Measurements from ENCODE around the gene PJA2. TPM values are rescaled to one million over a fixed set of nuclear protein-coding genes. Genes with fewer than 3 reads are reported as not detected.

PJA2 gene, protein sequence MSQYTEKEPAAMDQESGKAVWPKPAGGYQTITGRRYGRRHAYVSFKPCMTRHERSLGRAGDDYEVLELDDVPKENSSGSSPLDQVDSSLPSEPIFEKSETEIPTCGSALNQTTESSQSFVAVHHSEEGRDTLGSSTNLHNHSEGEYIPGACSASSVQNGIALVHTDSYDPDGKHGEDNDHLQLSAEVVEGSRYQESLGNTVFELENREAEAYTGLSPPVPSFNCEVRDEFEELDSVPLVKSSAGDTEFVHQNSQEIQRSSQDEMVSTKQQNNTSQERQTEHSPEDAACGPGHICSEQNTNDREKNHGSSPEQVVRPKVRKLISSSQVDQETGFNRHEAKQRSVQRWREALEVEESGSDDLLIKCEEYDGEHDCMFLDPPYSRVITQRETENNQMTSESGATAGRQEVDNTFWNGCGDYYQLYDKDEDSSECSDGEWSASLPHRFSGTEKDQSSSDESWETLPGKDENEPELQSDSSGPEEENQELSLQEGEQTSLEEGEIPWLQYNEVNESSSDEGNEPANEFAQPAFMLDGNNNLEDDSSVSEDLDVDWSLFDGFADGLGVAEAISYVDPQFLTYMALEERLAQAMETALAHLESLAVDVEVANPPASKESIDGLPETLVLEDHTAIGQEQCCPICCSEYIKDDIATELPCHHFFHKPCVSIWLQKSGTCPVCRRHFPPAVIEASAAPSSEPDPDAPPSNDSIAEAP
- total RNA-seq (100 to 1,000 TPM; 128 to 157 TPM), polyA plus RNA-seq (10 to 100 TPM; 65.9 to 74.0 TPM)
- long read RNA-seq, donor 1, full-length matches to known transcripts = 3 of 54 reads
- long read RNA-seq, donor 1, partial matches to known transcripts = 27 of 54 reads
- long read RNA-seq, donor 1, other reads (novel, unspliced or antisense) = 24 of 54 reads
- long read RNA-seq, donor 2, full-length matches to known transcripts = 68 of 95 reads
- long read RNA-seq, donor 2, partial matches to known transcripts = 12 of 95 reads
- long read RNA-seq, donor 2, other reads (novel, unspliced or antisense) = 15 of 95 reads

DNA sequence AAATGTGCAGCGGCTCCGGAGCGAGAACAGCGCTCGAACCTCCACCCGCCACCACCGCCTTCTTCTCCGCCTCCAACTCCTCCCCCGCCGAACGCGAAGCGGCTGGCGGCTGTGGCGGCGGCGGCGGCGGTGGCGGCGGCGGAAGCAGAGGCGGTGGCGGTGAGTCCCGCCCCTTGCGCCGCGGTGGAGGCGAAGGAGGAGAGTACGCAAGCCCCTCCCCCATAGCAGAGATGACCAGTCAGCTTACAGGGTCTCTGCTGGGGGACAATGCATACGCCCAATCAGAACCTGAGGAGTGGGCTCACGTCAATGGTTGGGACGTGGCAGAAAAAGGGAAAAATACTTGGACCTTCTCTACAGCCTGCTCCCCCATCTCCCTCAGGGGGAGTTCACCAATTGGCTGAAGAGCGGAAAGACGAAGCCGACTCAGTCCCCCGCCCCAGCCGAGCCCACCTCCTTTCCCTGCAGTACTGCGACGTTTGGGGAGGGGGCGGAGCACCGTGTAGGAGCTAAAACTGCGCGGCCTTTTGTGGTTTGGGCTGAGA, at the start of gene PJA2:
Gene PJA2 (minus strand): TSS at position 131 of the 545 bp plus-strand sequence. CDS start 26,541 bp downstream, outside the sequence.
- Histone ChIP-seq H3K36me3 (ENCODE audit: control insufficient read depth in 1 of 2, insufficient read depth in 2 of 2, low read length in 1 of 2) (no peaks in the 10 kb centered on the region), H3K27me3 (ENCODE audit: control insufficient read depth in 1 of 2, insufficient read depth in 2 of 2, low read length in 1 of 2) (no peaks in the 10 kb centered on the region), H3K9me3 (ENCODE audit: control insufficient read depth, low read length) (no peaks in the 10 kb centered on the region), H3K4me1 (ENCODE audit: control insufficient read depth in 1 of 2, insufficient read depth in 2 of 2, low read length in 2 of 2) (peaks cover 0 to 2% of the 10 kb centered on the region in 2 donors), H3K27ac (ENCODE audit: low read depth in 1 of 2, low read length in 2 of 2) (peak within 1 kb of the TSS; percentile 99), H3K4me3 (ENCODE audit: low read length in 2 of 2) (peak within 1 kb of the TSS; percentile 92 to 97)
- DNase-seq = peak; percentile 99 to 100
- ATAC-seq (ENCODE audit: low FRiP score) = peak; percentile 97
- intact Hi-C loops (cut with DNase I) = loop anchor here (2.0 to 10.0 kb wide), 4 partner anchors 38 to 661 kb away; no protein-coding TSS in a partner anchor
- WGBS, 2 donors = 0 to 1% methylated on average over 41 to 44 of the region's 44 CpGs

DNA sequence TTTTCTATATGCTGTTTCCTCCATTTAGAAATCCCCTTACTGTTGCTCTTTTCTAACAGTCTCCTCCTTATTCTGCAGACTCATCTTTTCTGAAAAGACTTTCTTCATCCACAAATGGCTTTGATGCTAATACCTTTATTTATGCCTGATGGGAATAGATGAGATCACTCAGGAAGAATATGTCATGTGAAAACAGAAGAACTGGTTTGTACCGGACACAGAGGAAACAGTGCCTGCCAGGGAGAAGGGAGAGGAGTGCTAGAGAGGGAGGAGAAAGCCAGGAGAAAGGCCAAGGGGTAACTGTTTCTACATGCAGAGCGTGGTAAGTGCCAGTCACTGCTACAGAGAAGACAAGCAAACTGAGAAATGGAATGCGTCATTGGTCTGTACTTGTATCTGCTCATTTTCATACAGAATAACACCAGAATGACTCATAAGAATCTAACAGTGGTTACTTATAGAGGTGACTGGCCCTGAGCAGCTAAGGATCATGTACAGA, 45.9 kb upstream of the PJA2 start:
- H3K27ac ChIP-seq (ENCODE audit: low read depth in 1 of 2, low read length in 2 of 2) = peak overlapping the region; percentile 60 to 89
- intact Hi-C loops (cut with DNase I) = loop anchor here in 1 of 2 donors (2.0 kb wide), 1 partner anchor 45 kb away; no protein-coding TSS in a partner anchor
- H3K36me3 ChIP-seq (ENCODE audit: control insufficient read depth in 1 of 2, insufficient read depth in 2 of 2, low read length in 1 of 2) = no peaks in the 10 kb centered on the region
- peaks cover 4% of the 10 kb centered on the region in 2 donors for H3K4me1 ChIP-seq (ENCODE audit: control insufficient read depth in 1 of 2, insufficient read depth in 2 of 2, low read length in 2 of 2)
- peak in 1 of 2 donors; percentile 69 for DNase-seq
- no peaks in the 10 kb centered on the region for H3K27me3 ChIP-seq (ENCODE audit: control insufficient read depth in 1 of 2, insufficient read depth in 2 of 2, low read length in 1 of 2)
- ATAC-seq (ENCODE audit: low FRiP score) = peak; percentile 92
- 3% methylated on average over 3 of the region's 3 CpGs for WGBS, 2 donors
- peak overlapping the region in 1 of 2 donors; percentile 15 for H3K4me3 ChIP-seq (ENCODE audit: low read length in 2 of 2)
- peaks cover 1% of the 10 kb centered on the region for H3K9me3 ChIP-seq (ENCODE audit: control insufficient read depth, low read length)

DNA sequence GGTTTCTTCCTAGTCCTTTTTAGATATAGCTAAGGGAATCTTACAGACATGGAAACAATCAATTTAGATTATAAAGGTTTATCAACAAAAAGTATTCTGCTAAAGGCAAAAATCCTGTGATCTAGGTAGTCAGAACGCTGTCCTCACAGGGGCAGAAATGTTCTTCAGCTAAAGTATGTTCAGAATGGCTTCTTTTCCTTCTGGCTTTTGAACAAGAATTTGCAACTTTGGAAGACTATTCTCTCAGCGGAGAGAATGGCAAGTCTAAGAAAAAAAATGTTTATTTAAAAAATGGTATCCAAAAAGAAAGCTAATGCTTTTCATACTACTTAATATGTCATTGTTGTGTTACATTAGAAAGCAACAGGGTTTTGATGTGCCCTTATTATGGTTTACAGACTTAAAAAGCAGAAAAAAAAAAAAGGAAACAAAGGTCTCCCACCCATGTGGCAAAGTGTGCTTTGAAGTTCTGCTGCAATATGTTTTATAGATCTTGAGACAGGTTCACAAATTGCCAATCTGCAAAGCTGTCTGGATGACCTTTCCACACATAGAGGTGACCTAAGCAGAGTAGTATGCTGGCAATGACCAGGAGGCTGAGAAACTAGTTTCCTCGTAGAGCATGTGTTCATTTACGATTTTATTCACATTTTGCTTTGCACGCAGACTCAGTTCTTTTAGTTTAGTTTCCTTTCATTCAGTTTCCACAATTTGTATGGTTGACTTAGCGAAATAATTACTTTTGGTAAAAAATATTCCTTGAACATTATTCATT, 45.1 kb upstream of the PJA2 start:
- Histone ChIP-seq H3K4me3 (ENCODE audit: low read length in 2 of 2) (peak overlapping the region; percentile 15 to 18), H3K9me3 (ENCODE audit: control insufficient read depth, low read length) (peaks cover 1% of the 10 kb centered on the region), H3K27me3 (ENCODE audit: control insufficient read depth in 1 of 2, insufficient read depth in 2 of 2, low read length in 1 of 2) (no peaks in the 10 kb centered on the region), H3K36me3 (ENCODE audit: control insufficient read depth in 1 of 2, insufficient read depth in 2 of 2, low read length in 1 of 2) (no peaks in the 10 kb centered on the region), H3K27ac (ENCODE audit: low read depth in 1 of 2, low read length in 2 of 2) (peak overlapping the region; percentile 76 to 86), H3K4me1 (ENCODE audit: control insufficient read depth in 1 of 2, insufficient read depth in 2 of 2, low read length in 2 of 2) (peaks cover 4% of the 10 kb centered on the region in 2 donors)
- peak; percentile 83 for ATAC-seq (ENCODE audit: low FRiP score)
- intact Hi-C loops (cut with DNase I) = loop anchor here in 1 of 2 donors (2.0 kb wide), 1 partner anchor 44 kb away; no protein-coding TSS in a partner anchor
- WGBS, 2 donors = 7 to 9% methylated on average over 6 of the region's 6 CpGs
- DNase-seq = no peak

DNA sequence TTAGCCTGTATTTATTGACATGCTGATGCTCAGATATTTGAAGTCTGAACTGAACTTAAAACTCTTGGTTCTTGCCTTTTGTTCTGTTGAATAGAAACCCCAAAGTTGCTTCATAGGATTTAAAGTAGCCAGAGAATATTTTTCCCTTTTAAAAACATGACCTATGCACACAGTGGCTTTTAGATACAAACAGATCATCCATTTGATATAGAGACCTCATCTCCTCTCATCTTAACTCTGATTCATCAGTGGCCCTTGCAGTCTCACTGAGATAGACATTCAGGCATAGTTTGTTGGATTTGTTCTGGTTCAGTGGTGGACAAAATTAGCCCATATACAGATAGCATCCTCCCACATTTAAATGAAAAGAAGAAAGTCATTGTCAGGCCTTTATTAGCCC, 43.5 kb upstream of the PJA2 start:
- no peak overlapping the region for H3K4me3 ChIP-seq (ENCODE audit: low read length in 2 of 2)
- intact Hi-C loops (cut with DNase I) = no loop called here
- H3K27me3 ChIP-seq (ENCODE audit: control insufficient read depth in 1 of 2, insufficient read depth in 2 of 2, low read length in 1 of 2) = no peaks in the 10 kb centered on the region
- no peak overlapping the region for H3K27ac ChIP-seq (ENCODE audit: low read depth in 1 of 2, low read length in 2 of 2)
- peaks cover 1% of the 10 kb centered on the region for H3K9me3 ChIP-seq (ENCODE audit: control insufficient read depth, low read length)
- DNase-seq (no peak), ATAC-seq (ENCODE audit: low FRiP score) (no peak)
- peaks cover 4% of the 10 kb centered on the region in 2 donors for H3K4me1 ChIP-seq (ENCODE audit: control insufficient read depth in 1 of 2, insufficient read depth in 2 of 2, low read length in 2 of 2)
- no peaks in the 10 kb centered on the region for H3K36me3 ChIP-seq (ENCODE audit: control insufficient read depth in 1 of 2, insufficient read depth in 2 of 2, low read length in 1 of 2)

DNA sequence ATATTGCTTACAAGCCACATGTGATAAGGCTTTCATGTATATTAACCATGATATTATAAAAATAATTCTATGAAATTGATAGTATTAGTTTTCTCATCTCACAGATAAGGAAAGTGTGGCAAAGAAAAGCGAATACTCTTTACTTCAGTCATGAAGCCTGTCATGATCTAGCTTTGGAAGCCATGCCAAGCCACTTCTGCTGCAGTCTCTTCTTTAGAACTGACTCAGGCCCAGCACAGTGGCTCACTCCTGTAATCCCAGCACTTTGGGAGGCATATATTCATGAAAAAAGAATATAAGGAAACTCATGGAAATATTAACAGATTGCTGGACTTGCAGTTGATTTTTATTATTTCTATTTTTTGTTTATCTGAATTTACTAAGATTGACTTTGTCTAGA, 42.9 kb upstream of the PJA2 start:
- DNase-seq = no peak
- 81 to 87% methylated on average over 1 of the region's 1 CpG for WGBS, 2 donors
- intact Hi-C loops (cut with DNase I) = no loop called here
- no peak overlapping the region for H3K4me3 ChIP-seq (ENCODE audit: low read length in 2 of 2)
- H3K27me3 ChIP-seq (ENCODE audit: control insufficient read depth in 1 of 2, insufficient read depth in 2 of 2, low read length in 1 of 2) = no peaks in the 10 kb centered on the region
- H3K27ac ChIP-seq (ENCODE audit: low read depth in 1 of 2, low read length in 2 of 2) = no peak overlapping the region
- peaks cover 1% of the 10 kb centered on the region for H3K9me3 ChIP-seq (ENCODE audit: control insufficient read depth, low read length)
- ATAC-seq (ENCODE audit: low FRiP score) = no peak
- H3K36me3 ChIP-seq (ENCODE audit: control insufficient read depth in 1 of 2, insufficient read depth in 2 of 2, low read length in 1 of 2) = no peaks in the 10 kb centered on the region
- H3K4me1 ChIP-seq (ENCODE audit: control insufficient read depth in 1 of 2, insufficient read depth in 2 of 2, low read length in 2 of 2) = peaks cover 4% of the 10 kb centered on the region in 2 donors

DNA sequence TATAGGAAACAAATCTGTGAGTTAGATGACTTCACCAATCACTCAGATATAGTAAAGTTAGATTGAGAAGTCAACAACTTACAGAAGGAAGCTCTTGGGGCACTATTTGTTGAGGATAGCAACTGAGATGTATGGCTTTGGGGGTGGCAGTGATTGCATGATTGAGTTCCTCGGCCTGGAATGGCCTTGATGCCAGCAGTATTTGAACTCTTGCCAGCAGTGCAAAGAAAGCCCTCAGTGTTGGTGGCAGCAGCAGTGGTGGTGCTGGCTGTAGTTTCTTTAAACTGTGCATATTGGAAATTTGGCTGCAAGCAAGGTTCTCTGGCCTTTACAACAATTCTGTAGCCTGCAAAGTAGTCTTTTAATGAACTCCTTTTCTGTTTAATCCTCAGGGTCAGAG, 41.4 kb upstream of the PJA2 start:
- DNase-seq (no peak), ATAC-seq (ENCODE audit: low FRiP score) (no peak)
- no peak overlapping the region for H3K27ac ChIP-seq (ENCODE audit: low read depth in 1 of 2, low read length in 2 of 2)
- 0 to 2% methylated on average over 1 of the region's 1 CpG for WGBS, 2 donors
- no peaks in the 10 kb centered on the region for H3K36me3 ChIP-seq (ENCODE audit: control insufficient read depth in 1 of 2, insufficient read depth in 2 of 2, low read length in 1 of 2)
- no peaks in the 10 kb centered on the region for H3K9me3 ChIP-seq (ENCODE audit: control insufficient read depth, low read length)
- H3K4me1 ChIP-seq (ENCODE audit: control insufficient read depth in 1 of 2, insufficient read depth in 2 of 2, low read length in 2 of 2) = peaks cover 4% of the 10 kb centered on the region in 2 donors
- no peak overlapping the region for H3K4me3 ChIP-seq (ENCODE audit: low read length in 2 of 2)
- intact Hi-C loops (cut with DNase I) = no loop called here
- no peaks in the 10 kb centered on the region for H3K27me3 ChIP-seq (ENCODE audit: control insufficient read depth in 1 of 2, insufficient read depth in 2 of 2, low read length in 1 of 2)

DNA sequence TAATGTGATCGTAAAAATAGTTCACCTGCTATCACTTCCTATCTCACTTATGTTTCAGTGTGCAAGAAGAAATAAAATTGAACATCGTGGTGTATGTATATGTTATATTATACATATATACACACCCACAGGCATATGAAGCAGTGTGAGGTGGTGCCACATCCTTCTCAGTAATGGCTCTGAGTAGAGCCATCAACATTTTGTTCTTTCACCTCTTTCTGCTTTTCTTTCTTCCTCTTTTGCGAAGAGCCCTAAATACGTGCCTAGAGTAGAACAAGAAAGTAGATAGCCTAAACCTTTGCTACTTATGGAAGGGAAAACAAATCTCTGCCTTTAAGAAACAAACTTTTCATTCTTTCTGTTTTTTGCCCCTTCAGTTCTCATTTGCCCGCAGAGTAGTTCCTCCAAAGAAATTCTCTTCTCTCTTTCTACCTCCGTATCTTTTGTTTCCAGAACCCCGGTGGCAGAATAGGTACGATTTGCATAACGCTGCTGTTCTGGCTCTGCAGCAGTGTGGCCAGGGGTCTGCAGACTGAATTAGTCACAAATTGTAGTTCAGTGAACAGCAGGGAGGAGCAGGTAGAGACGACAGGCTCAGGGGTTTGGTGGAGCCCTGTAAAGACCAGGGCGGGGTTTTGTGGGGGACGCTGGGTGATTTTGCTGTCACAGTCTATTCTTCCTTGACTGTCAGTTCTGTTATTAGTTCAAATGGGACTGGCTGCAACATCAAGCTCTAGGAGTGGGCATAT, 40.5 kb upstream of the PJA2 start:
- no peak for ATAC-seq (ENCODE audit: low FRiP score)
- no peak overlapping the region for H3K27ac ChIP-seq (ENCODE audit: low read depth in 1 of 2, low read length in 2 of 2)
- peaks cover 1 to 4% of the 10 kb centered on the region in 2 donors for H3K4me1 ChIP-seq (ENCODE audit: control insufficient read depth in 1 of 2, insufficient read depth in 2 of 2, low read length in 2 of 2)
- no peaks in the 10 kb centered on the region for H3K36me3 ChIP-seq (ENCODE audit: control insufficient read depth in 1 of 2, insufficient read depth in 2 of 2, low read length in 1 of 2)
- H3K4me3 ChIP-seq (ENCODE audit: low read length in 2 of 2) = no peak overlapping the region
- intact Hi-C loops (cut with DNase I) = no loop called here
- no peaks in the 10 kb centered on the region for H3K9me3 ChIP-seq (ENCODE audit: control insufficient read depth, low read length)
- DNase-seq = no peak
- WGBS, 2 donors = 72 to 85% methylated on average over 12 of the region's 12 CpGs
- no peaks in the 10 kb centered on the region for H3K27me3 ChIP-seq (ENCODE audit: control insufficient read depth in 1 of 2, insufficient read depth in 2 of 2, low read length in 1 of 2)
